Calu3 (cell line): ENCODE measurements around the gene MKNK2. TPM values are rescaled to one million over a fixed set of nuclear protein-coding genes. Genes with fewer than 3 reads are reported as not detected.
"Not testable (repeated sequence)": the region's sequence is repeated elsewhere in the genome, so short reads cannot be mapped to it uniquely, and the experiment has no call there.

Source experiments
- BruUV-seq: library from RNA; stranded (reverse); fragments of 400-500 nt; replicated peaks from 2 replicates; lab custom pipeline; 2021; lab: Mats Ljungman, UMichigan
- CTCF ChIA-PET: fragments of 300-600 bp; sonication (Branson Sonifier 250); formaldehyde crosslinking; loops from one replicate; lab custom pipeline; 2022; ENCODE audit warnings: antibody characterized with exemption; lab: Charles Lee
- DNase-seq: peaks from one replicate; pipeline ENCODE4 v3.0.0; 2022
- H3K27ac Mint-ChIP-seq: one replicate; pipeline ENCODE4 v1.8.0; 2022; ENCODE audit warnings: mixed read lengths; ENCODE audit not compliant: unreplicated experiment
- H3K27me3 Mint-ChIP-seq: one replicate; pipeline ENCODE4 v1.8.0; 2022; ENCODE audit warnings: mixed read lengths; ENCODE audit not compliant: unreplicated experiment
- H3K36me3 Mint-ChIP-seq: one replicate; pipeline ENCODE4 v1.8.0; 2022; ENCODE audit warnings: mild to moderate bottlenecking, moderate library complexity, mixed read lengths; ENCODE audit not compliant: insufficient read depth, unreplicated experiment
- H3K4me1 Mint-ChIP-seq: one replicate; pipeline ENCODE4 v1.8.0; 2022; ENCODE audit warnings: mild to moderate bottlenecking, low read depth, mixed read lengths; ENCODE audit not compliant: unreplicated experiment
- H3K4me3 Mint-ChIP-seq: one replicate; pipeline ENCODE4 v1.8.0; 2022; ENCODE audit warnings: mild to moderate bottlenecking, low read depth, moderate library complexity, mixed read lengths; ENCODE audit not compliant: unreplicated experiment
- H3K9me3 Mint-ChIP-seq: one replicate; pipeline ENCODE4 v1.8.0; 2022; ENCODE audit warnings: low read depth, mixed read lengths; ENCODE audit not compliant: unreplicated experiment
- CTCF ChIP-seq: fragments of 200-600 bp; IDR thresholded peaks from one replicate; pipeline ENCODE4 v1.8.0; 2022; ENCODE audit warnings: antibody characterized with exemption; ENCODE audit not compliant: unreplicated experiment
- intact Hi-C: fragments of 100-400 bp; cut with micrococcal nuclease; formaldehyde crosslinking; loops from one replicate; pipeline ENCODE4 v1.10.0; 2022; ENCODE audit not compliant: unreplicated experiment
- total RNA-seq: library from RNA; stranded (reverse); gene quantifications from 2 replicates; pipeline ENCODE4 v1.2.3, GENCODE V29; 2022

MKNK2 gene
- total RNA-seq, 1 experiment from 2014 or later = 96.0 TPM

DNA sequence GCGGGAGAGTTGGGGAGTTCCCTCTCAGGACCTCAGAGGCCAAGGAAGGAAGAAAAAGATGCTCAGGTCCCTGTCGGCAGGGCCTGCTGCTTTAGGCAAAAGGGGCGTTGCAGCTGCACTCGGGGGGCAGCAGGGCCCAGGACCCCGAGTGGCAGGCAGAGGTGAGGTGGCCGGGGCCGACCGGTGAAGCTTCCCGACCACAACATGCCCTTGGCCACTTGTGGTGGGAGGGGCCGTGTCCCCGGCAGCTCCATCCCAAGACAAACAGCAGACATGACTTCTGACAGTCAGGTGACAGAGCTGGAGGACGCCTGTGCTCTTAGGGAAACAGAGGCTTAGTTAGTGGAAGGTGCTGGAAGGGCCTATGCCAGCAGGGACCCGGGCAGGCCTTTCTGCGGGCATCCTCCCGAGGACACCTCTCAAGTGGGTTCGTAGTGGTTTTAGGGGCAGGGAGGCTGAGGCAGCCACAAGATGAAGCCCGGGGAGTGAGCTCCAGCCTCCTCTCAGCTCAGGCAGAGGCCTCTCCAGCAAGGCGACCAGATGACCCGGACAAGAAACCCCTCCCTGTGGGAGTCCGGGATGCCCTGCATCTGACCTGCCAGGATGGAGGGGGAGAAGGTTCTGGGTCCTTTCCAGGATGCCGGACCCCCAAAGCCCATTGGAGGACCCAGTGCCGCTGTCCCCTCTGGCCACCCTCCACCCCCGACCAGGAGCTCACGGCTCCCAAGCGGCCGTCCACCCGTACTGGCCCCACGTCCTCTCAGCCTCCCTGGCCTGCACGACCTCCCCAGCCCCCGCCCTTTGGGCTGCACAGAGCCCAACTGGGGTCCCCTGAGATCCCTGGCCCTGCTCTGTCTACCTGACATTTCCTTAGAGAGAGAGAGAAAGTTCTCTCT, 59.8 kb downstream of the MKNK2 start:
- H3K9me3 Mint-ChIP-seq = no peaks in the 10 kb centered on the region
- no peak overlapping the region for H3K4me3 Mint-ChIP-seq
- no peak for DNase-seq
- H3K27ac Mint-ChIP-seq = no peak overlapping the region
- H3K27me3 Mint-ChIP-seq = no peaks in the 10 kb centered on the region
- CTCF ChIA-PET = interaction anchor here (0.5 kb wide), 1 partner anchor 648 kb away, joined by 3 read pairs; no protein-coding TSS in a partner anchor
- TF ChIP-seq CTCF = no peak
- BruUV-seq = no TSS peak
- intact Hi-C loops = no loop called here
- no peaks in the 10 kb centered on the region for H3K4me1 Mint-ChIP-seq
- peaks cover 43% of the 10 kb centered on the region for H3K36me3 Mint-ChIP-seq

DNA sequence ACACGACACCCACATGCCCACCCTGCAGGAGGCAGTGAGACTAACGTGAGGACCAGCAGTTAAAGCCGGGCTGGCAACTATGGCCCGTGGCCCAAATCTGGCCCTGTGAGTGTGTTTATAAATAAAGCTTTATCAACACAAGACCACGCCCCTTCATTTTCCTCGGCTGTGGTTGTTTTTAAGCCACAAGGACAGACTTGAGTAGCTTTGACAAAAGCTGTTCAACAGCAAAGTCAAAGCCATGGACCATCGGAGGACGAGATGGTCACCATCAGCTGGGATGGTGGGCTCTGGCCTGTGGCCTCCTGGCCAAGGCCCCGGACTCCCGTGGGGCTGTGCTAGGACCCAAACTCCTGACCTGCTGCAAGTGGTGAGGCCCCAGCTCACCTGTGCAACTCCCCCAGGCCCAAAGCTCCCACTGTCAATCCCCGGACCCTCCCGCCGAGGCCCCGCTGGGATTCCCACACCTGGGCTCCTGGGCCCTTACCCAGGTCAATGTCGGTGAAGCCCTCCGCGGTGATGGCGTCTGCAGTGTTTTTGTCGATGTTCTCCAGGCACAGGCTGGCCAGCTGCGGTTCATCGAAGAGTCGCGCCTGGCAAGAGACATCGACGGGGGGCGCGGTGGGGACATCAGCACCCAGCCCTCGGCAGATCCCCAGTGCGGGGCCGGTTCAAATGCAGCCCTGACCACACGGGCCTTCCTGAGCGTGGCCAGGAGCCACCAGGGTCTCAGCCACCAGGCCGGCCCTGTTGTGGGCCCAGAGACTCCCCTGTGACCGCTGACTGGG, 60.6 kb downstream of the MKNK2 start:
- no TSS peak for BruUV-seq
- CTCF ChIA-PET = no interaction called here
- H3K36me3 Mint-ChIP-seq = peaks cover 47% of the 10 kb centered on the region

GRCh38 chr19:1989513-1990229, 61.4 kb downstream of the MKNK2 start:
- CTCF ChIA-PET = no interaction called here
- Mint-ChIP-seq H3K27ac (no peak overlapping the region), H3K4me3 (no peak overlapping the region), H3K27me3 (no peaks in the 10 kb centered on the region), H3K36me3 (peaks cover 54% of the 10 kb centered on the region), H3K4me1 (no peaks in the 10 kb centered on the region), H3K9me3 (no peaks in the 10 kb centered on the region)
- DNase-seq = no peak
- intact Hi-C loops = no loop called here
- TF ChIP-seq CTCF = no peak
- BruUV-seq = no TSS peak

More for the DNA sequence above, 60.6 kb downstream of the MKNK2 start:
- Mint-ChIP-seq H3K4me3 (no peak overlapping the region), H3K9me3 (no peaks in the 10 kb centered on the region), H3K4me1 (no peaks in the 10 kb centered on the region), H3K27ac (no peak overlapping the region), H3K27me3 (no peaks in the 10 kb centered on the region)
- no peak for TF ChIP-seq CTCF
- intact Hi-C loops = no loop called here
- DNase-seq = no peak

- DNase-seq, intact Hi-C loops, CTCF ChIA-PET, H3K27me3 Mint-ChIP-seq, H3K27ac Mint-ChIP-seq, BruUV-seq, H3K4me3 Mint-ChIP-seq, H3K4me1 Mint-ChIP-seq, H3K9me3 Mint-ChIP-seq: not testable (repeated sequence)
- peaks cover 64% of the 10 kb centered on the region for H3K36me3 Mint-ChIP-seq
These were observed 62.6 kb downstream of the MKNK2 start for GRCh38 chr19:1988464-1988863.

Other genes with a start within 250 kb of the MKNK2 start
- gene ATP8B3, start 239.0 kb downstream of the MKNK2 start, total RNA-seq = 5.9 and 6.7 TPM in 2 replicates
- 34.1 and 39.5 TPM in 2 replicates for gene REXO1, start 202.8 kb downstream of the MKNK2 start, total RNA-seq
- 32.3 and 39.0 TPM in 2 replicates for gene KLF16, start 187.7 kb downstream of the MKNK2 start, total RNA-seq
- gene ABHD17A, start 165.7 kb downstream of the MKNK2 start, total RNA-seq = 35.2 and 36.9 TPM in 2 replicates
- gene ADAT3, start 145.8 kb downstream of the MKNK2 start, total RNA-seq = 6.7 TPM in 2 replicates
- gene SCAMP4, start 145.8 kb downstream of the MKNK2 start, total RNA-seq = 64.2 and 80.5 TPM in 2 replicates
- gene CSNK1G2, start 110.1 kb downstream of the MKNK2 start, total RNA-seq = 54.5 and 59.2 TPM in 2 replicates
- 65.3 and 72.3 TPM in 2 replicates for gene BTBD2, start 35.5 kb downstream of the MKNK2 start, total RNA-seq
- 13.7 and 15.8 TPM in 2 replicates for gene MOB3A, start 45.1 kb upstream of the MKNK2 start, total RNA-seq
- 2.7 and 2.8 TPM in 2 replicates for gene IZUMO4, start 45.7 kb upstream of the MKNK2 start, total RNA-seq
- gene AP3D1, start 100.3 kb upstream of the MKNK2 start, total RNA-seq = 107 and 108 TPM in 2 replicates
- gene DOT1L, start 112.7 kb upstream of the MKNK2 start, total RNA-seq = 39.3 and 42.9 TPM in 2 replicates
- gene PLEKHJ1, start 185.1 kb upstream of the MKNK2 start, total RNA-seq = 38.7 and 43.5 TPM in 2 replicates
- 83.0 and 83.6 TPM in 2 replicates for gene SF3A2, start 185.6 kb upstream of the MKNK2 start, total RNA-seq
- 3.7 and 5.0 TPM in 2 replicates for gene AMH, start 198.1 kb upstream of the MKNK2 start, total RNA-seq
- gene JSRP1, start 205.2 kb upstream of the MKNK2 start, total RNA-seq = 0.73 TPM in 1 of 2 replicates, not detected in the other
- gene PEAK3, start 230.9 kb upstream of the MKNK2 start, total RNA-seq = not detected in 2 replicates